Body of pancreas (tissue), 4 donors: Measurements from ENCODE around the gene PFDN1. TPM values are rescaled to one million over a fixed set of nuclear protein-coding genes. Genes with fewer than 3 reads are reported as not detected.

ENCODE experiments used
- ATAC-seq: fragments of 150-250 bp; one replicate; pipeline ENCODE4 v1.9.1; 2016
- DNase-seq, 4 donors: peaks; one replicate each; pipeline ENCODE4 v3.0.0-alpha.2; 2019
- H3K27ac ChIP-seq, 4 donors: fragments of 200-600 bp; sonication (generic); 1 replicate in 3 of 4; 2 replicates in 1 of 4; pipeline versions ENCODE4 v1.5.1 to v1.6.1; 2016 to 2019; ENCODE audit warnings: mild to moderate bottlenecking in 1 of 4, mixed read lengths in 1 of 4, moderate library complexity in 1 of 4
- H3K27me3 ChIP-seq, 2 donors: fragments of 200-600 bp; sonication (generic); one replicate each; pipeline ENCODE4 v1.6.0; 2016; ENCODE audit warnings: mild to moderate bottlenecking in 1 of 2
- H3K36me3 ChIP-seq, 2 donors: fragments of 200-600 bp; sonication (generic); replicated peaks in 1 of 2; 2 replicates each; pipeline ENCODE4 v1.5.1; 2016; ENCODE audit warnings: low read depth in 2 of 2; ENCODE audit not compliant: insufficient read depth in 1 of 2
- H3K4me1 ChIP-seq: fragments of 200-600 bp; sonication (generic); one replicate; pipeline ENCODE4 v1.6.0; 2016
- H3K4me3 ChIP-seq, 2 donors: fragments of 200-600 bp; sonication (generic); 1 replicate in 1 of 2; 2 replicates in 1 of 2; pipeline ENCODE4 v1.5.1; 2016 to 2019
- H3K9me3 ChIP-seq, 3 donors: fragments of 200-600 bp; sonication (generic); 1 replicate in 2 of 3; 2 replicates in 1 of 3; pipeline ENCODE4 v1.5.1; 2016
- CTCF ChIP-seq, 7 experiments: fragments of 450-650 bp in 4 of 7; fragments of 200-600 bp in 3 of 7; sonication (generic) in 3 of 7; IDR thresholded peaks; one replicate each; pipeline ENCODE4 v1.5.1; 2016 to 2019; ENCODE audit warnings: antibody characterized with exemption in 7 of 7
- POLR2A ChIP-seq, 3 donors: fragments of 450-650 bp; IDR thresholded peaks; one replicate each; pipeline ENCODE4 v1.6.1; 2016; ENCODE audit warnings: antibody characterized with exemption in 3 of 3, mild to moderate bottlenecking in 2 of 3
- WGBS, 2 donors: methylation state at CpG; one replicate each; pipeline ENCODE4 v1.1.5; 2017; 5-methylcytosine and 5-hydroxymethylcytosine counted together
- intact Hi-C: fragments of 100-400 bp; cut with DNase I; formaldehyde crosslinking; loops from one replicate; pipeline ENCODE4 v1.15.1; 2023
- total RNA-seq, 2 donors: library from RNA; depleted of rRNA; stranded (reverse); fragments of >200 nt; gene quantifications; one replicate each; pipeline ENCODE4 v1.1.0, GENCODE V29; 2016

The PFDN1 gene
- total RNA-seq, 2 donors from 2014 or later, result 37.6 to 54.1 TPM

GRCh38 chr5:140197023-140197422 is 105.9 kb downstream of the PFDN1 start:
- DNase-seq (no peak), ATAC-seq (no peak)
- Histone ChIP-seq H3K27me3 (no peaks in the 10 kb centered on the region), H3K36me3 (no peaks in the 10 kb centered on the region), H3K4me1 (peaks cover 65% of the 10 kb centered on the region), H3K4me3 (no peak overlapping the region), H3K9me3 (no peaks in the 10 kb centered on the region), H3K27ac (peak overlapping the region in 1 of 4 donors; percentile 52)
- intact Hi-C loops, result no loop called here
- 37 to 49% methylated on average over 2 of the region's 2 CpGs for WGBS, 2 donors
- TF ChIP-seq CTCF (IDR thresholded peaks at IDR 0.05) (no peak), POLR2A (IDR thresholded peaks at IDR 0.05) (no peak)

GRCh38 chr5:140196115-140196814 is 106.6 kb downstream of the PFDN1 start:
- H3K9me3 ChIP-seq, result no peaks in the 10 kb centered on the region
- no peak for ATAC-seq
- no peaks in the 10 kb centered on the region for H3K36me3 ChIP-seq
- intact Hi-C loops, result no loop called here
- WGBS, 2 donors, result 17 to 25% methylated on average over 2 of the region's 2 CpGs
- TF ChIP-seq POLR2A (IDR thresholded peaks at IDR 0.05) (no peak), CTCF (IDR thresholded peaks at IDR 0.05) (no peak)
- no peak overlapping the region for H3K4me3 ChIP-seq
- H3K27ac ChIP-seq, result peak overlapping the region in 1 of 4 donors; percentile 52
- DNase-seq, result no peak
- H3K4me1 ChIP-seq, result peaks cover 65% of the 10 kb centered on the region
- no peaks in the 10 kb centered on the region for H3K27me3 ChIP-seq

Other genes starting within 250 kb of the PFDN1 start
- 10 to 100 TPM; 29.1 to 34.6 TPM for gene PURA, start 189.0 kb downstream of the PFDN1 start, total RNA-seq
- gene IGIP, start 177.2 kb downstream of the PFDN1 start, total RNA-seq, result 10 to 100 TPM in 1 of 2 donors, 1 to 10 TPM in 1; 6.3 to 16.6 TPM
- gene CYSTM1, start 127.9 kb downstream of the PFDN1 start, total RNA-seq, result 10 to 100 TPM; 56.8 to 97.2 TPM
- gene HBEGF, start 43.5 kb upstream of the PFDN1 start, total RNA-seq, result 1 to 10 TPM; 3.1 to 7.3 TPM
- not detected for gene SLC4A9, start 57.1 kb upstream of the PFDN1 start, total RNA-seq
- 100 to 1,000 TPM; 114 to 131 TPM for gene ANKHD1, start 98.7 kb upstream of the PFDN1 start, total RNA-seq
- gene EIF4EBP3, start 244.6 kb upstream of the PFDN1 start, total RNA-seq, result 1 to 10 TPM in 1 of 2 donors, not detected in 1; 7.3 TPM